Measurements from ENCODE around the gene SMYD1.

GRCh38 chr2:88087073-88087472, 19.4 kb downstream of the SMYD1 start:
- TF ChIP-seq TAF1 (IDR thresholded peaks at IDR 0.05; ENCODE audit: low read depth): no peak
- no peak for TF ChIP-seq FOXM1 (IDR thresholded peaks at IDR 0.05; ENCODE audit: borderline replicate concordance, low read depth)
- TF ChIP-seq MAX (IDR thresholded peaks at IDR 0.05): no peak
- no peak for TF ChIP-seq YY1 (IDR thresholded peaks at IDR 0.05; ENCODE audit: low read depth)
- no peak for TF ChIP-seq EP300 (IDR thresholded peaks at IDR 0.05; ENCODE audit: borderline replicate concordance)
